GM12878 (cell line): Measurements from ENCODE around the gene ADK. TPM values are rescaled to one million over a fixed set of nuclear protein-coding genes. Genes with fewer than 3 reads are reported as not detected.

Experiments used
- ATAC-seq: fragments of 200-7000 bp; cut with Tn5 transposase; 3 replicates; pipeline ENCODE4 v1.9.1; 2020; ENCODE audit warnings: mild to moderate bottlenecking, moderate library complexity
- BruUV-seq: library from RNA; stranded (reverse); fragments of 400-500 nt; replicated peaks from 2 replicates; lab custom pipeline; 2021; lab: Mats Ljungman, UMichigan
- CTCF ChIA-PET: fragments of 300-600 bp; sonication (Branson Sonifier 250); formaldehyde crosslinking; extraction: SDS; loops from one replicate; lab custom pipeline; 2021; ENCODE audit warnings: inconsistent platforms; lab: Yijun Ruan, JAX
- POLR2A ChIA-PET: fragments of 350-600 bp; formaldehyde crosslinking; extraction: SDS; loops from one replicate; lab custom pipeline; 2021; ENCODE audit warnings: inconsistent platforms; lab: Charles Lee
- RAD21 ChIA-PET: fragments of 300-600 bp; sonication (Branson Sonifier 250); formaldehyde crosslinking; loops from one replicate; lab custom pipeline; 2023; ENCODE audit warnings: antibody characterized with exemption; ENCODE audit not compliant: unreplicated experiment; lab: Charles Lee
- SMC1A ChIA-PET: fragments of 300-600 bp; sonication (Branson Sonifier 250); formaldehyde crosslinking; loops from one replicate; lab custom pipeline; 2023; ENCODE audit not compliant: unreplicated experiment, uncharacterized antibody; lab: Charles Lee
- DNase-seq: peaks from one replicate; pipeline ENCODE4 v3.0.0-alpha.2; 2011; ENCODE audit warnings: low read depth, low spot score
- FAIRE-seq: peaks from 3 replicates; lab custom pipeline; 2011; peaks lifted over from hg19 to GRCh38; lab: Jason Lieb, UNC
- H2AFZ ChIP-seq: 2 replicates; pipeline ENCODE4 v1.6.0; 2011; ENCODE audit warnings: low read depth, low read length, control low read depth; ENCODE audit not compliant: control insufficient read depth
- H3K27ac ChIP-seq: 2 replicates; pipeline ENCODE4 v1.5.1; 2011; ENCODE audit warnings: control low read depth; ENCODE audit not compliant: control insufficient read depth, insufficient read depth
- H3K27me3 ChIP-seq, 2 experiments: replicated peaks in 1 of 2; 2 replicates each; pipeline versions ENCODE4 v1.6.0 to v1.6.1; 2011; ENCODE audit warnings: low read length in 1 of 2; ENCODE audit not compliant: control insufficient read depth in 2 of 2, insufficient read depth in 2 of 2
- H3K36me3 ChIP-seq, 2 experiments: 2 replicates each; pipeline ENCODE4 v1.5.1; 2011; ENCODE audit warnings: low read length in 1 of 2; ENCODE audit not compliant: control insufficient read depth in 2 of 2, insufficient read depth in 2 of 2
- H3K4me1 ChIP-seq: 2 replicates; pipeline ENCODE4 v1.6.1; 2011; ENCODE audit warnings: mild to moderate bottlenecking, low read length, moderate library complexity, mixed read lengths; ENCODE audit not compliant: control insufficient read depth, insufficient read depth
- H3K4me2 ChIP-seq: 2 replicates; pipeline ENCODE4 v1.6.0; 2011; ENCODE audit warnings: control low read depth; ENCODE audit not compliant: control insufficient read depth, insufficient read depth
- H3K4me3 ChIP-seq: fragments of 200-600 bp; sonication (generic); 2 replicates; pipeline ENCODE4 v1.5.1; 2016
- H3K79me2 ChIP-seq: 2 replicates; pipeline ENCODE4 v1.6.0; 2011; ENCODE audit warnings: low read length; ENCODE audit not compliant: control insufficient read depth, insufficient read depth
- H3K9ac ChIP-seq: 2 replicates; pipeline ENCODE4 v1.8.0; 2011; ENCODE audit warnings: low read length, control low read depth, mixed read lengths; ENCODE audit not compliant: control insufficient read depth, insufficient read depth
- H3K9me3 ChIP-seq: replicated peaks from 3 replicates; pipeline ENCODE4 v1.5.1; 2011; ENCODE audit warnings: mild to moderate bottlenecking, low read length; ENCODE audit not compliant: control insufficient read depth, insufficient read depth
- H4K20me1 ChIP-seq: 2 replicates; pipeline ENCODE4 v1.6.0; 2011; ENCODE audit not compliant: control insufficient read depth, insufficient read depth
- CHD2 ChIP-seq: IDR thresholded peaks from 2 replicates; pipeline ENCODE4 v1.6.1; 2011; ENCODE audit warnings: low read depth, low read length, improper control_type of control experiment, borderline replicate concordance
- LARP7 ChIP-seq: fragments of 450-650 bp; IDR thresholded peaks from 2 replicates; pipeline ENCODE4 v1.6.1; 2017; ENCODE audit warnings: mild to moderate bottlenecking
- NBN ChIP-seq: fragments of 450-650 bp; IDR thresholded peaks from 2 replicates; pipeline ENCODE4 v1.6.1; 2016
- RCOR1 ChIP-seq: conservative IDR thresholded peaks from 2 replicates; pipeline ENCODE4 v1.6.1; 2012; ENCODE audit warnings: low read depth, low read length, improper control_type of control experiment
- RELA ChIP-seq: fragments of 450-650 bp; IDR thresholded peaks from 2 replicates; pipeline ENCODE4 v1.8.0; 2014; ENCODE audit warnings: borderline replicate concordance; ENCODE audit not compliant: partially characterized antibody
- RUNX3 ChIP-seq: IDR thresholded peaks from 2 replicates; pipeline ENCODE4 v1.6.1; 2012; ENCODE audit warnings: low read length, inconsistent platforms
- SRF ChIP-seq, 2 experiments: IDR thresholded peaks; 2 replicates each; pipeline ENCODE4 v1.6.1; 2011; ENCODE audit warnings: low read depth in 2 of 2, low read length in 2 of 2, mild to moderate bottlenecking in 1 of 2, moderate library complexity in 1 of 2
- TAF1 ChIP-seq: IDR thresholded peaks from 2 replicates; pipeline ENCODE4 v1.6.1; 2011; ENCODE audit warnings: mild to moderate bottlenecking, low read depth, low read length, borderline replicate concordance
- WRNIP1 ChIP-seq: IDR thresholded peaks from 2 replicates; pipeline ENCODE4 v1.6.1; 2011; ENCODE audit warnings: low read depth, low read length, improper control_type of control experiment, borderline replicate concordance
- WGBS: methylation state at CpG from one replicate; pipeline ENCODE4 v1.1.6; 2016; ENCODE audit warnings: low lambda C conversion rate; ENCODE audit not compliant: insufficient replicate concordance, insufficient coverage; ENCODE audit errors: missing lambda C conversion rate; 5-methylcytosine and 5-hydroxymethylcytosine counted together
- in situ Hi-C: fragments of 300-500 bp; cut with MboI; formaldehyde crosslinking; loops from 9 replicates; pipeline ENCODE4 v1.14.3; 2018; ENCODE audit warnings: mixed read lengths
- intact Hi-C: fragments of 100-400 bp; cut with micrococcal nuclease; formaldehyde crosslinking; loops from one replicate; pipeline ENCODE4 v1.14.2; 2022; ENCODE audit not compliant: unreplicated experiment
- polyA plus RNA-seq, 11 experiments: library from polyadenylated mRNA; depleted of rRNA in 4 of 11; unstranded in 6 of 11; stranded (reverse) in 5 of 11; fragments of >200 nt; fragmentation: Nextera tagmentation in 4 of 11; fragmentation: Illumina TruSeq in 1 of 11; extraction: Ambion mirVana in 4 of 11; extraction: Trizol in 1 of 11; gene quantifications; 1 replicate in 1 of 11; 2 replicates in 10 of 11; pipeline versions ENCODE4 v1.2.1 to v1.2.3, GENCODE V29; 2011 to 2016; ENCODE audit warnings: inconsistent platforms in 2 of 11, missing spikeins in 2 of 11, low read depth in 1 of 11
- total RNA-seq, 4 experiments: library from RNA; depleted of rRNA in 3 of 4; stranded (reverse); fragments of >200 nt in 3 of 4; fragmentation: Illumina TruSeq in 1 of 4; extraction: Trizol in 1 of 4; gene quantifications; 2 replicates each; pipeline versions ENCODE4 v1.2.1 to v1.2.3, GENCODE V29; 2013 to 2021
- TF ChIP-seq, protein P1 (sequence below): fragments of 450-650 bp; IDR thresholded peaks from 2 replicates; pipeline ENCODE4 v1.6.1; 2016; ENCODE audit warnings: mild to moderate bottlenecking
- TF ChIP-seq, protein P2 (sequence below): fragments of 450-650 bp; IDR thresholded peaks from 2 replicates; pipeline ENCODE4 v1.6.1; 2016; ENCODE audit warnings: mild to moderate bottlenecking, moderate library complexity, borderline replicate concordance
- TF ChIP-seq, protein P3 (sequence below): fragments of 450-650 bp; IDR thresholded peaks from 2 replicates; pipeline ENCODE4 v1.6.1; 2017; ENCODE audit warnings: mild to moderate bottlenecking

ADK gene
- total and polyA plus RNA-seq, 10 of the 15 experiments (the other 5 are each of a cell fraction or from before 2014, with no cell fraction given), result 42.0 to 151 (median 81.6) TPM

- TF ChIP-seq, protein P1, sequence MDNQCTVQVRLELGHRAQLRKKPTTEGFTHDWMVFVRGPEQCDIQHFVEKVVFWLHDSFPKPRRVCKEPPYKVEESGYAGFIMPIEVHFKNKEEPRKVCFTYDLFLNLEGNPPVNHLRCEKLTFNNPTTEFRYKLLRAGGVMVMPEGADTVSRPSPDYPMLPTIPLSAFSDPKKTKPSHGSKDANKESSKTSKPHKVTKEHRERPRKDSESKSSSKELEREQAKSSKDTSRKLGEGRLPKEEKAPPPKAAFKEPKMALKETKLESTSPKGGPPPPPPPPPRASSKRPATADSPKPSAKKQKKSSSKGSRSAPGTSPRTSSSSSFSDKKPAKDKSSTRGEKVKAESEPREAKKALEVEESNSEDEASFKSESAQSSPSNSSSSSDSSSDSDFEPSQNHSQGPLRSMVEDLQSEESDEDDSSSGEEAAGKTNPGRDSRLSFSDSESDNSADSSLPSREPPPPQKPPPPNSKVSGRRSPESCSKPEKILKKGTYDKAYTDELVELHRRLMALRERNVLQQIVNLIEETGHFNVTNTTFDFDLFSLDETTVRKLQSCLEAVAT, result peak; percentile 56
- TF ChIP-seq RELA, result no peak
- TF ChIP-seq RUNX3, result peak; percentile 88
- TF ChIP-seq TAF1, result no peak
Observed at GRCh38 chr10:74677951-74678350, 526.9 kb downstream of the ADK start (continued).

DNA sequence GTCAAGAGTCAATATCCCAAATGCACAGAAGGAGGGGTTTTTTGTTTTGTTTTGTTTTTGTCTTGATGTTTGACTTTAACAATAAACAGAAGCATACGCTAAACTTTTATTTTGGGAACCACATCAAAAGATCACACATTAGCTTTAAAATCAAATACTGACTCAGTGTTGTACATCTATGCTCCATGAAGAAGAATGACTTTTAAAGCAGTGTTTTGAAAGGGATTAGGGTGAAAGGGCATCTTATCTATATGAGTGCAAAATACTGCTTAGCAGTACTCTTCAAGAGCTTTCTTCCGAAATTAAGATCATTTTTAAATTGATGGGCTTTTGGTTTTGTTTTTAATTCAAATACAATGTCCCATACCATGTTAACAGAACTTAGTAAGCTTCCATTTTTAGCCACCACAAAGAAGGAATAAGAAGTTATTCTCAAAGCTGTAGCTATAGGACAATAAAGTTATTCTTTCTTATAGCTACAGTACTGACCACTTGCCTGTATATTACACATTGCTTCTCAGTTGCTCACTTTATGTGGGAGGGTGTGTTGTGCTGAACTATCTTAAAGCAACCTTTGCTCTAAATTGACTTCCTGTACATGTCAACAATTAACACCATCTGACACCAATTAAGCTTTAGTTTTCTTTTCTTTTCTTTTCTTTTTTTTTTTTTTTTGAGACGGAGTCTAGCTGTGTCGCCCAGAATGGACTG is 531.1 kb downstream of the ADK start:
- H2AFZ ChIP-seq, result no peak overlapping the region
- H3K4me1 ChIP-seq, result peaks cover 36% of the 10 kb centered on the region
- DNase-seq (no peak), ATAC-seq (no peak), FAIRE-seq (no peak)
- 0 out of 2 replicates have a peak overlapping the region, but pooled peaks have one; percentile 6 for H3K27ac ChIP-seq
- ChIA-PET CTCF (interaction anchor here (0.5 to 6.5 kb wide), 16 partner anchors 9 to 338 kb away, joined by 3 to 42 read pairs (median 3); no protein-coding TSS in a partner anchor), RAD21 (interaction anchor here (0.7 to 4.1 kb wide), 11 partner anchors 9 to 317 kb away, joined by 3 to 53 read pairs (median 5); no protein-coding TSS in a partner anchor), POLR2A (interaction anchor here (0.6 to 1.2 kb wide), 6 partner anchors 13 to 96 kb away, joined by 3 to 14 read pairs (median 3); no protein-coding TSS in a partner anchor), SMC1A (interaction anchor here (0.7 to 5.8 kb wide), 26 partner anchors 9 to 726 kb away, joined by 3 to 53 read pairs (median 3); no protein-coding TSS in a partner anchor)
- H3K36me3 ChIP-seq, result peaks cover 0 to 2% of the 10 kb centered on the region in 2 experiments; a peak in 1 of 4 replicates
- H4K20me1 ChIP-seq, result no peaks in the 10 kb centered on the region
- H3K4me3 ChIP-seq, result no peak overlapping the region
- no peak overlapping the region for H3K9ac ChIP-seq
- WGBS, result 100% methylated on average over 3 of the region's 4 CpGs
- H3K27me3 ChIP-seq, result no peaks in the 10 kb centered on the region
- in situ Hi-C loops, result no loop called here
- no peaks in the 10 kb centered on the region; the same call in 2 of the 3 replicates for H3K9me3 ChIP-seq
- intact Hi-C loops, result no loop called here
- H3K79me2 ChIP-seq, result no peaks in the 10 kb centered on the region
- no peak overlapping the region for H3K4me2 ChIP-seq
- BruUV-seq, result no TSS peak
- TF ChIP-seq LARP7 (no peak), RCOR1 (no peak), WRNIP1 (no peak), SRF (IDR thresholded peaks at IDR 0.05; ENCODE audit: low read depth in 2 of 2, low read length in 2 of 2) (no peak), NBN (peak; percentile 50; the same call in 1 of the 2 replicates), CHD2 (no peak)
- TF ChIP-seq, protein P1, result peak; percentile 79
- TF ChIP-seq, protein P2, sequence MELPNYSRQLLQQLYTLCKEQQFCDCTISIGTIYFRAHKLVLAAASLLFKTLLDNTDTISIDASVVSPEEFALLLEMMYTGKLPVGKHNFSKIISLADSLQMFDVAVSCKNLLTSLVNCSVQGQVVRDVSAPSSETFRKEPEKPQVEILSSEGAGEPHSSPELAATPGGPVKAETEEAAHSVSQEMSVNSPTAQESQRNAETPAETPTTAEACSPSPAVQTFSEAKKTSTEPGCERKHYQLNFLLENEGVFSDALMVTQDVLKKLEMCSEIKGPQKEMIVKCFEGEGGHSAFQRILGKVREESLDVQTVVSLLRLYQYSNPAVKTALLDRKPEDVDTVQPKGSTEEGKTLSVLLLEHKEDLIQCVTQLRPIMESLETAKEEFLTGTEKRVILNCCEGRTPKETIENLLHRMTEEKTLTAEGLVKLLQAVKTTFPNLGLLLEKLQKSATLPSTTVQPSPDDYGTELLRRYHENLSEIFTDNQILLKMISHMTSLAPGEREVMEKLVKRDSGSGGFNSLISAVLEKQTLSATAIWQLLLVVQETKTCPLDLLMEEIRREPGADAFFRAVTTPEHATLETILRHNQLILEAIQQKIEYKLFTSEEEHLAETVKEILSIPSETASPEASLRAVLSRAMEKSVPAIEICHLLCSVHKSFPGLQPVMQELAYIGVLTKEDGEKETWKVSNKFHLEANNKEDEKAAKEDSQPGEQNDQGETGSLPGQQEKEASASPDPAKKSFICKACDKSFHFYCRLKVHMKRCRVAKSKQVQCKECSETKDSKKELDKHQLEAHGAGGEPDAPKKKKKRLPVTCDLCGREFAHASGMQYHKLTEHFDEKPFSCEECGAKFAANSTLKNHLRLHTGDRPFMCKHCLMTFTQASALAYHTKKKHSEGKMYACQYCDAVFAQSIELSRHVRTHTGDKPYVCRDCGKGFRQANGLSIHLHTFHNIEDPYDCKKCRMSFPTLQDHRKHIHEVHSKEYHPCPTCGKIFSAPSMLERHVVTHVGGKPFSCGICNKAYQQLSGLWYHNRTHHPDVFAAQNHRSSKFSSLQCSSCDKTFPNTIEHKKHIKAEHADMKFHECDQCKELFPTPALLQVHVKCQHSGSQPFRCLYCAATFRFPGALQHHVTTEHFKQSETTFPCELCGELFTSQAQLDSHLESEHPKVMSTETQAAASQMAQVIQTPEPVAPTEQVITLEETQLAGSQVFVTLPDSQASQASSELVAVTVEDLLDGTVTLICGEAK, result peak; percentile 74
- TF ChIP-seq, protein P3, sequence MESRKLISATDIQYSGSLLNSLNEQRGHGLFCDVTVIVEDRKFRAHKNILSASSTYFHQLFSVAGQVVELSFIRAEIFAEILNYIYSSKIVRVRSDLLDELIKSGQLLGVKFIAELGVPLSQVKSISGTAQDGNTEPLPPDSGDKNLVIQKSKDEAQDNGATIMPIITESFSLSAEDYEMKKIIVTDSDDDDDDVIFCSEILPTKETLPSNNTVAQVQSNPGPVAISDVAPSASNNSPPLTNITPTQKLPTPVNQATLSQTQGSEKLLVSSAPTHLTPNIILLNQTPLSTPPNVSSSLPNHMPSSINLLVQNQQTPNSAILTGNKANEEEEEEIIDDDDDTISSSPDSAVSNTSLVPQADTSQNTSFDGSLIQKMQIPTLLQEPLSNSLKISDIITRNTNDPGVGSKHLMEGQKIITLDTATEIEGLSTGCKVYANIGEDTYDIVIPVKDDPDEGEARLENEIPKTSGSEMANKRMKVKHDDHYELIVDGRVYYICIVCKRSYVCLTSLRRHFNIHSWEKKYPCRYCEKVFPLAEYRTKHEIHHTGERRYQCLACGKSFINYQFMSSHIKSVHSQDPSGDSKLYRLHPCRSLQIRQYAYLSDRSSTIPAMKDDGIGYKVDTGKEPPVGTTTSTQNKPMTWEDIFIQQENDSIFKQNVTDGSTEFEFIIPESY, result no peak
